ENCODE data around the gene NIPBL.
"Not testable (repeated sequence)": the region's sequence is repeated elsewhere in the genome, so short reads cannot be mapped to it uniquely, and the experiment has no call there.

Gene NIPBL

DNA sequence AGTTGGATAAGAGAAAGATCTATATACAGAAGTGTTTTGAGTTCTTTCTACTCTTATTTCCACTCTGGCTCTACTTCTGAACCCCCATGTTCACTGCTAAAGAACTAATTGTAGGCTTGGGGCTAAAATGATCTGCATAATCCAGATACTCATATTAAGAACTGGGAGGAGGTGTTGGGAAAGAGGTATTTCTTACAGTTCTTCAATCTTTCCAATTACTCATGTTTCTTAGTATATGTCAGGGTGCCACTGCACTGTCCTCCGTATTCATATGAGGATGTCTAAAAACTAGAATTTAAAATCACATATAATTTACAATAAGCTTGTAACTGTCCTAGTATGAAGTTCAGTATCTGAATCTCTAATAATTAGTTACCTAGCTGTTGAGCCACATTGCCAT lies 12.7 kb downstream of the NIPBL start:
- H3K27me3 ChIP-seq (replicated peaks; ENCODE audit: control insufficient read depth, insufficient read depth, low read length), result no peaks in the 10 kb centered on the region
- H3K9ac ChIP-seq (ENCODE audit: low read length), result no peak overlapping the region
- H3K4me1 ChIP-seq (ENCODE audit: control insufficient read depth, insufficient read depth, low read length), result no peaks in the 10 kb centered on the region
- no peak for DNase-seq (ENCODE audit: low read depth)
- no peak overlapping the region for H3K4me3 ChIP-seq (ENCODE audit: low read length)
- no peaks in the 10 kb centered on the region for H3K9me3 ChIP-seq (ENCODE audit: control insufficient read depth, low read length)
- peaks cover 6% of the 10 kb centered on the region for H3K36me3 ChIP-seq (ENCODE audit: control insufficient read depth, insufficient read depth, low read length, severe bottlenecking)

DNA sequence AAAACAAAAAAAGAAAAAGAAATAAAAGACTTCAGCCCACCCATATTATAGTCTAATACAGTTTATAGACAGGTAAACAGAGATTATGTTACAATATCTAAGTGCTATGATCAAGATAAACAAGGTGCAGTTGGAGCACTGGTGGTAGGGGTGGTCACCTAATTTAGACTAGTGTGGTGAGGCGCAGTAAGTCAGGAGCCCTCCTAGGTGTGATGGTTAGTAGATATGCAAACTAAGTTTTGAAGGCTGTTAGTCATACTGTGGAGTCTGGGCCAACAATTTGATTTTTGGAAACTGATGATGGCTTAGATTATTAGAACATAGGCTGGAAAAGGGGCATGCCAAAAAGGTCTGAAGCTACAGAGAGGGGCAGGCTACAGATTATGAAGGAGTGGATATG lies 14.7 kb downstream of the NIPBL start:
- Histone ChIP-seq H3K27me3 (replicated peaks; ENCODE audit: control insufficient read depth, insufficient read depth, low read length) (no peaks in the 10 kb centered on the region), H3K4me3 (ENCODE audit: low read length) (no peak overlapping the region), H3K9ac (ENCODE audit: low read length) (no peak overlapping the region), H3K4me1 (ENCODE audit: control insufficient read depth, insufficient read depth, low read length) (no peaks in the 10 kb centered on the region), H3K9me3 (ENCODE audit: control insufficient read depth, low read length) (no peaks in the 10 kb centered on the region), H3K36me3 (ENCODE audit: control insufficient read depth, insufficient read depth, low read length, severe bottlenecking) (peaks cover under 1% of the 10 kb centered on the region)
- DNase-seq (ENCODE audit: low read depth), result no peak

DNA sequence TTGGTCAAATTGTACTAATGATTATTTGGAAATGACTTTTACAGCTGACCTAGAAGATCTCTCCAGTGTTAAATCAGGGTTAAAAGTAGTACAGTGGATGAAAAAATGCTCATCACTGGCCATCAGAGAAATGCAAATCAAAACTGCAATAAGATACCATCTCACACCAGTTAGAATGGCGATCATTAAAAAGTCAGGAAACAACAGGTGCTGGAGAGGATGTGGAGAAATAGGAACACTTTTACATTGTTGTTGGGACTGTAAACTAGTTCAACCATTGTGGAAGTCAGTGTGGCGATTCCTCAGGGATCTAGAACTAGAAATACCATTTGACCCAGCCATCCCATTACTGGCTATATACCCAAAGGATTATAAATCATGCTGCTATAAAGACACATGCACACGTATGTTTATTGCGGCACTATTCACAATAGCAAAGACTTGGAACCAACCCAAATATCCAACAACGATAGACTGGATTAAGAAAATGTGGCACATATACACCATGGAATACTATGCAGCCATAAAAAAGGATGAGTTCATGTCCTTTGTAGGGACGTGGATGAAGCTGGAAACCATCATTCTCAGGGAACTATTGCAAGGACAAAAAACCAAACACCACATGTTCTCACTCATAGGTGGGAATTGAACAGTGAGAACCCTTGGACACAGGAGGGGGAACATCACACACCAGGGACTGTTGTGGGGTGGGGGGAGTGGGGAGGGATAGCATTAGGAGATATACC lies 15.7 kb downstream of the NIPBL start:
- not testable (repeated sequence) for DNase-seq (ENCODE audit: low read depth); H3K9me3 ChIP-seq (ENCODE audit: control insufficient read depth, low read length); H3K4me3 ChIP-seq (ENCODE audit: low read length); H3K27me3 ChIP-seq (replicated peaks; ENCODE audit: control insufficient read depth, insufficient read depth, low read length); H3K9ac ChIP-seq (ENCODE audit: low read length); H3K36me3 ChIP-seq (ENCODE audit: control insufficient read depth, insufficient read depth, low read length, severe bottlenecking); H3K4me1 ChIP-seq (ENCODE audit: control insufficient read depth, insufficient read depth, low read length)

DNA sequence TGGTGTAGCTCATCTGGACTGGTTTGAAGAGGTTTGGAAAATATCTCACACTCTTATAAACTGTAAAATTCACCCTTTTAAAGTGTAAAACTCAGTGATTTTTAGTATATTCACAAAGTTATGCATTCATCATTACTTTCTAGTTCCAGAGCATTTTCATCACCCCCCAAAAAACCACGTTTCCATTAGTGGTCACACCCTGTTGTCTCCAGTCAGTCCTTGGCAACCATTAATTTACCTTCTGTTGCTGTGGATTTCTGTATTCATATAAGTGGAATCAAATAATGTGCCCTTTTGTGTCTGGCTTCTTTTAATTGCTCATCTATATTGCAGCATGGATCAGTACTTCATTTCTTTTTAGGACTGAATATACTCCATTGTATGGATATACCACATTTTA lies 18.4 kb downstream of the NIPBL start:
- Histone ChIP-seq H3K9me3 (ENCODE audit: control insufficient read depth, low read length) (no peaks in the 10 kb centered on the region), H3K4me3 (ENCODE audit: low read length) (no peak overlapping the region), H3K36me3 (ENCODE audit: control insufficient read depth, insufficient read depth, low read length, severe bottlenecking) (no peaks in the 10 kb centered on the region), H3K27me3 (replicated peaks; ENCODE audit: control insufficient read depth, insufficient read depth, low read length) (no peaks in the 10 kb centered on the region), H3K9ac (ENCODE audit: low read length) (no peak overlapping the region), H3K4me1 (ENCODE audit: control insufficient read depth, insufficient read depth, low read length) (peaks cover 5% of the 10 kb centered on the region)
- no peak for DNase-seq (ENCODE audit: low read depth)

DNA sequence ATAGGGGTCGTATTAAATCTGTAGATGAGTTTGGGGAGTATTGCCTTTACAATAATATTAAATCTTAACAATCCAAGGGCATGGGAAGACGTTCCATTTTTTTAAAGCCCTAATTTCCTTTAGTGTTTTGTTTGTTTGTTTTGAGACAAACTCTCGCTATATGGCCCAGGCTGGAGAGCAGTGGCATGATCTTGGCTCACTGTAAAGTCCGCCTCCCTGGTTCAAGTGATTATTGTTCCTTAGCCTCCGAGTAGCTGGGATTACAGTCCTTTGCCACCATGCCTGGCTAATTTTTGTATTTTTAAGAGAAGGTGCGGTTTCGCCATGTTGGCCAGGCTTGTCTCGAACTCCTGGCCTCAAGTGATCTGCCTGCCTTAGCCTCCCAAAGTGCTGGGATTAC lies 19.9 kb downstream of the NIPBL start:
- Histone ChIP-seq H3K4me1 (ENCODE audit: control insufficient read depth, insufficient read depth, low read length) (peaks cover 14% of the 10 kb centered on the region), H3K9me3 (ENCODE audit: control insufficient read depth, low read length) (no peaks in the 10 kb centered on the region), H3K27me3 (replicated peaks; ENCODE audit: control insufficient read depth, insufficient read depth, low read length) (no peaks in the 10 kb centered on the region), H3K9ac (ENCODE audit: low read length) (no peak overlapping the region), H3K36me3 (ENCODE audit: control insufficient read depth, insufficient read depth, low read length, severe bottlenecking) (no peaks in the 10 kb centered on the region), H3K4me3 (ENCODE audit: low read length) (no peak overlapping the region)
- no peak for DNase-seq (ENCODE audit: low read depth)

DNA sequence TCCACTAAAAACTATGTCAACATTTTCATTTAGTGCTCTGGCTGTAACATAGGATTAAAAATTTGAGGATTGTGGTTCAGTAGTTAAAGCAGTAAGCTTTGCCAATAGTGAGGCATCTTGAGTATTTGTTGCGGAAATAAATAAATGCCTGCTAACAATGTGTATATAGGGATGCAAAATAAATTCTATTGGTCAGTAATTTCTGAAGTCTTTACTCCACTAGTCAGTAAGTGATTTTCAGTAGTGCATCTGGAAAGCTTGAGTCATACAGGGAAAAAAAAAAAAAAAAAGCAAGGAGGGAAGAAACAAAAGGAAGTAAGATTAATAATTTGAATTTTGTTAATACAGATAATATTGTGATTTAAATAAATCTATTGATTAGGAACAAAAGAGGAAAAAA lies 21.0 kb downstream of the NIPBL start:
- no peaks in the 10 kb centered on the region for H3K27me3 ChIP-seq (replicated peaks; ENCODE audit: control insufficient read depth, insufficient read depth, low read length)
- peak; percentile 54 for DNase-seq (ENCODE audit: low read depth)

DNA sequence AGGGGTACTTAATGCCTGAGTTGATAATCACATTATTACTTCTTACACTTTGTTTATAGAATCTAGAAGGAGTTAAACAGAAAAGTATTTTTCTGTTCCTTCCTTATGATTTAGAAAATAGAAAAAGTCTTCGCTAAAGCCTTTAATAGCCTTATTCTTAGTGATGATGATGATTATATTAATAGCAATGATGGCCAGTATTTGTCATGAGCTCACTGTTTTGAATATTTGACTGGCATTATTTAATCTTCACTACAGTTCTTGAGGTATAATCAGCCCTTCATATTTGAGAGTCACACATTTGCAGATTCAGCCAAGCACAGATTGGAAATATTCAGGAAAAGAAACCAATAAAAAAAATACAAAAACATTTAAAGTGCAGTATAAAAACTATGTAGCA lies 23.3 kb downstream of the NIPBL start:
- Histone ChIP-seq H3K4me3 (ENCODE audit: low read length) (no peak overlapping the region), H3K9me3 (ENCODE audit: control insufficient read depth, low read length) (no peaks in the 10 kb centered on the region), H3K36me3 (ENCODE audit: control insufficient read depth, insufficient read depth, low read length, severe bottlenecking) (no peaks in the 10 kb centered on the region), H3K4me1 (ENCODE audit: control insufficient read depth, insufficient read depth, low read length) (peaks cover 14% of the 10 kb centered on the region), H3K9ac (ENCODE audit: low read length) (no peak overlapping the region), H3K27me3 (replicated peaks; ENCODE audit: control insufficient read depth, insufficient read depth, low read length) (no peaks in the 10 kb centered on the region)
- DNase-seq (ENCODE audit: low read depth), result no peak

More for the DNA sequence above, 21.0 kb downstream of the NIPBL start:
- Histone ChIP-seq H3K36me3 (ENCODE audit: control insufficient read depth, insufficient read depth, low read length, severe bottlenecking) (no peaks in the 10 kb centered on the region), H3K9me3 (ENCODE audit: control insufficient read depth, low read length) (no peaks in the 10 kb centered on the region), H3K9ac (ENCODE audit: low read length) (no peak overlapping the region), H3K4me1 (ENCODE audit: control insufficient read depth, insufficient read depth, low read length) (peaks cover 14% of the 10 kb centered on the region), H3K4me3 (ENCODE audit: low read length) (no peak overlapping the region)

DNA sequence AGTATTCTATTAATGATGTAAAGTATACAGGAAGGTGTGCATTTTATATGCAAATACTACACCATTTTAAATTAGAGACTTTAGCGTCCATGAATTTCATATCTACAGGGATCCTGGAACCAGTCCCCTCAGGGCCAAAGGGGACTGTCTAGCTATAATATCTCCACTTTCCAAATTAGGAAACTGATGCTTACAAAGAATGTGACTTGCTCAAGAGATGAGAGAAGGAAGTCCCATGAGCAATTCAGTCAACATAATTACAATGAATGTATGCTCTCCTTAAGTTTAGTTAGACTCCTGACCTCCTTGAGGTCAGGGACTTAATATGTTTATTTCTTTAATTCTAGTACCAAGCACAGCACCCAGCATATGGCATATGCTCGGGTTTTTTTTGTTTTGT lies 23.7 kb downstream of the NIPBL start:
- no peaks in the 10 kb centered on the region for H3K27me3 ChIP-seq (replicated peaks; ENCODE audit: control insufficient read depth, insufficient read depth, low read length)
- H3K9ac ChIP-seq (ENCODE audit: low read length), result no peak overlapping the region
- H3K9me3 ChIP-seq (ENCODE audit: control insufficient read depth, low read length), result no peaks in the 10 kb centered on the region
- no peaks in the 10 kb centered on the region for H3K36me3 ChIP-seq (ENCODE audit: control insufficient read depth, insufficient read depth, low read length, severe bottlenecking)
- H3K4me3 ChIP-seq (ENCODE audit: low read length), result no peak overlapping the region
- peaks cover 14% of the 10 kb centered on the region for H3K4me1 ChIP-seq (ENCODE audit: control insufficient read depth, insufficient read depth, low read length)
- DNase-seq (ENCODE audit: low read depth), result no peak

DNA sequence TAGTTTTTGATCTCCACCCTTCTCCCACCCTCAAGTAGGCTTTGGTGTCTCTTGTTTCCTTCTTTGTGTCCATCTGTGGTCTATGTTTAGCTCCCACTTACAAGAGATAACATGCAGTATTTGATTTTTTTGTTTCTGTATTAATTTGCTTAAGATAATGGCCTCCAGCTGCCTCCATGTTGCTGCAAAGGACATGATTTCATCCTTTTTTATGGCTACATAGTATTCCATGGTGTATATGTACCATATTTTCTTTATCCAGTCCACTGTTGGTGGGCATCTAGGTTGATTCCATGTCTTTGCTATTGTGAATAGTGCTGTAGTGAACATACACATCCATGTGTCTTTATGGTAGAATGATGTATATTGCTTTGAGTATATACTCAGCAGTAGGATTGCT lies 24.5 kb downstream of the NIPBL start:
- not testable (repeated sequence) for H3K4me3 ChIP-seq (ENCODE audit: low read length); H3K36me3 ChIP-seq (ENCODE audit: control insufficient read depth, insufficient read depth, low read length, severe bottlenecking); H3K9ac ChIP-seq (ENCODE audit: low read length); H3K9me3 ChIP-seq (ENCODE audit: control insufficient read depth, low read length); DNase-seq (ENCODE audit: low read depth); H3K27me3 ChIP-seq (replicated peaks; ENCODE audit: control insufficient read depth, insufficient read depth, low read length)
- H3K4me1 ChIP-seq (ENCODE audit: control insufficient read depth, insufficient read depth, low read length), result peaks cover 14% of the 10 kb centered on the region

DNA sequence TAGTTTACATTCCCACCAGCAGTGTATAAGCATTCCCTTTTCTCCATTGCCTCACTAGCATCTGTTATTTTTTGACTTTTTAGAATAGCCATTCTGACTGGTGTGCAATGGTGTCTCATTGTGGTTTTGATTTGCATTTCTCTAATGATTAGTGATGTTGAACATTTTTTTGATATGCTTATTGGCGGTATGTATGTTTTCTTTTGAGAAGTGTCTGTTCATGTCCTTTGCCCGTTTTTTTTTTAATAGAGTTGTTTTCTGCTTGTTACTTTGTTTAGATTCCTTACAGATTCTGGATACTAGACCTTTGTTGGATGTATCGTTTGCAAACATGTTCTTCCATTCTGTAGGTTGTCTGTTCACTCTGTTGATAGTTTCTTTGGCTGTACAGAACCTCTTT lies 25.3 kb downstream of the NIPBL start:
- DNase-seq (ENCODE audit: low read depth), result no peak
- Histone ChIP-seq H3K9ac (ENCODE audit: low read length) (no peak overlapping the region), H3K27me3 (replicated peaks; ENCODE audit: control insufficient read depth, insufficient read depth, low read length) (no peaks in the 10 kb centered on the region), H3K4me1 (ENCODE audit: control insufficient read depth, insufficient read depth, low read length) (peaks cover 14% of the 10 kb centered on the region), H3K9me3 (ENCODE audit: control insufficient read depth, low read length) (no peaks in the 10 kb centered on the region), H3K36me3 (ENCODE audit: control insufficient read depth, insufficient read depth, low read length, severe bottlenecking) (no peaks in the 10 kb centered on the region), H3K4me3 (ENCODE audit: low read length) (no peak overlapping the region)

DNA sequence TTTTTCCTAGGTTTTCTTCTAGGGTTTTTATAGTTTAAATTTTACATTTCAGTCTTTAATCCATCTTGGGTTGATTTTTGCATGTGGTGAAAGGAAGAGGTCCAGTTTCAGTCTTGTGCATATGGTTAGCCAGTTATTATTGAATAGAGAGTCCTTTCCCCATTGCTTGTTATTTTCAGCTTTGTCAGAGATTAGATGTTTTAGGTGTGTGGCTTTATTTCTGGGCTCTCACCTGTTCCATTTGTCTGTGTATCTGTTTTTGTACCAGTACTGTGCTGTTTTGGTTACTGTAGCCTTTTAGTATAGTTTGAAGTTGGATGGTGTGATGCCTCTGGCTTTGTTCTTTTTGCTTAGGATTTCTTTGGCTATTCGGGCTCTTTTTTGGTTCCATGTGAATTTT lies 25.8 kb downstream of the NIPBL start:
- no peaks in the 10 kb centered on the region for H3K27me3 ChIP-seq (replicated peaks; ENCODE audit: control insufficient read depth, insufficient read depth, low read length)
- no peak overlapping the region for H3K4me3 ChIP-seq (ENCODE audit: low read length)
- no peak overlapping the region for H3K9ac ChIP-seq (ENCODE audit: low read length)
- H3K4me1 ChIP-seq (ENCODE audit: control insufficient read depth, insufficient read depth, low read length), result peaks cover 14% of the 10 kb centered on the region
- H3K9me3 ChIP-seq (ENCODE audit: control insufficient read depth, low read length), result no peaks in the 10 kb centered on the region
- H3K36me3 ChIP-seq (ENCODE audit: control insufficient read depth, insufficient read depth, low read length, severe bottlenecking), result no peaks in the 10 kb centered on the region
- DNase-seq (ENCODE audit: low read depth), result no peak

DNA sequence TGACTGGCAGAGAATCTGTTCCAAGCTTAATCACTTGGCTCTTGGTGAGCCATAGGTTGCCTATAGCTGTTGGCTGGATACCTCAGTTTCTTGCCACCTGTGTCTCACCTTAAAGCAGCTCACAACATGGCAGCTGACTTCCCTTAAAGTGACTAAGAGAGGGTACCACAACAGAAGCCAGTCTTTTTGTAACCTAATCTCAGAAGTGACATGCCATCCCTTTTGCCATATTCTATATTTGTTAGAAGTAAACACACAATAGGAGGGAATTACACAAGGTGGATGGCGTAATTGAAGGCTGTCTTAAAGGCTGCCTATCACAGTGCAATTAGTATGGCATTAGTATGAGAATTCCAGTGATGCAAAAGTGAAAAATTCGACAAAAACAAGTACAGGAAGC lies 28.1 kb downstream of the NIPBL start:
- Histone ChIP-seq H3K9me3 (ENCODE audit: control insufficient read depth, low read length) (no peaks in the 10 kb centered on the region), H3K4me3 (ENCODE audit: low read length) (no peak overlapping the region), H3K36me3 (ENCODE audit: control insufficient read depth, insufficient read depth, low read length, severe bottlenecking) (no peaks in the 10 kb centered on the region), H3K27me3 (replicated peaks; ENCODE audit: control insufficient read depth, insufficient read depth, low read length) (no peaks in the 10 kb centered on the region), H3K4me1 (ENCODE audit: control insufficient read depth, insufficient read depth, low read length) (peaks cover 19% of the 10 kb centered on the region), H3K9ac (ENCODE audit: low read length) (no peak overlapping the region)
- no peak for DNase-seq (ENCODE audit: low read depth)
